Stomach (tissue), 9 donors: ENCODE results near the gene SDR42E2. TPM values are rescaled to one million over a fixed set of nuclear protein-coding genes. Genes with fewer than 3 reads are reported as not detected.

ENCODE experiments used
- DNase-seq, 2 donors: peaks; one replicate each; pipeline versions ENCODE4 v3.0.0 to v3.0.0-alpha.2; 2013 to 2019
- H3K27ac ChIP-seq, 5 donors: fragments of 200-600 bp in 4 of 5; sonication (generic) in 4 of 5; one replicate each; pipeline ENCODE4 v1.5.1; 2013 to 2019; ENCODE audit warnings: mild to moderate bottlenecking in 1 of 5, moderate library complexity in 1 of 5
- H3K27me3 ChIP-seq, 3 donors: fragments of 200-600 bp; sonication (generic); one replicate each; pipeline ENCODE4 v1.5.1; 2017 to 2019; ENCODE audit warnings: mixed run types in 1 of 3
- H3K36me3 ChIP-seq, 4 donors: fragments of 200-600 bp; sonication (generic); 1 replicate in 3 of 4; 2 replicates in 1 of 4; pipeline ENCODE4 v1.5.1; 2016 to 2019
- H3K4me1 ChIP-seq, 4 donors: fragments of 200-600 bp; sonication (generic); one replicate each; pipeline ENCODE4 v1.5.1; 2016 to 2019
- H3K4me3 ChIP-seq, 4 donors: fragments of 200-600 bp; sonication (generic) in 3 of 4; one replicate each; pipeline ENCODE4 v1.5.1; 2016 to 2019; ENCODE audit warnings: mild to moderate bottlenecking in 1 of 4
- H3K9me3 ChIP-seq, 4 donors: fragments of 200-600 bp; sonication (generic); one replicate each; pipeline ENCODE4 v1.5.1; 2016 to 2019
- CTCF ChIP-seq, 7 experiments: fragments of 450-650 bp in 4 of 7; fragments of 200-600 bp in 3 of 7; sonication (generic) in 3 of 7; IDR thresholded peaks; one replicate each; pipeline ENCODE4 v1.5.1; 2016 to 2019; ENCODE audit warnings: antibody characterized with exemption in 7 of 7, control low read depth in 2 of 7, mild to moderate bottlenecking in 1 of 7
- EP300 ChIP-seq: sonication (generic); formaldehyde crosslinking; IDR thresholded peaks from one replicate; pipeline ENCODE4 v1.6.1; 2017; ENCODE audit warnings: antibody characterized with exemption
- POLR2A ChIP-seq, 4 donors: fragments of 450-650 bp; IDR thresholded peaks; one replicate each; pipeline ENCODE4 v1.6.1; 2016; ENCODE audit warnings: antibody characterized with exemption in 4 of 4, control low read depth in 2 of 4, mild to moderate bottlenecking in 1 of 4, moderate library complexity in 1 of 4
- POLR2AphosphoS5 ChIP-seq, 3 donors: sonication (generic); formaldehyde crosslinking; IDR thresholded peaks; one replicate each; pipeline ENCODE4 v1.6.1; 2016; ENCODE audit warnings: antibody characterized with exemption in 3 of 3
- WGBS, 5 donors: extraction: QIAGEN DNeasy Blood & Tissue Kit in 3 of 5; methylation state at CpG; one replicate each; pipeline versions ENCODE4 v1.1.5 to v1.1.7; 2013 to 2018; 5-methylcytosine and 5-hydroxymethylcytosine counted together
- intact Hi-C: fragments of 100-400 bp; cut with DNase I; formaldehyde crosslinking; loops from one replicate; pipeline ENCODE4 v1.15.1; 2023; ENCODE audit warnings: low total_unique reads
- polyA plus RNA-seq, 3 donors: library from polyadenylated mRNA; stranded (reverse); fragments of 200-250 nt; gene quantifications; one replicate each; pipeline ENCODE4 v1.2.3, GENCODE V29; 2013
- total RNA-seq, 5 donors: library from RNA; depleted of rRNA; stranded (reverse); fragments of >200 nt; gene quantifications; one replicate each; pipeline versions ENCODE4 v1.1.0 to v1.2.3, GENCODE V29; 2014 to 2016
- donor health status: healthy with polysubstance abuse.
- donor health status: Bipolar disorder and iron deficiency.
- donor health status: healthy.

Gene SDR42E2
- total and polyA plus RNA-seq, 8 donors, result not detected

DNA sequence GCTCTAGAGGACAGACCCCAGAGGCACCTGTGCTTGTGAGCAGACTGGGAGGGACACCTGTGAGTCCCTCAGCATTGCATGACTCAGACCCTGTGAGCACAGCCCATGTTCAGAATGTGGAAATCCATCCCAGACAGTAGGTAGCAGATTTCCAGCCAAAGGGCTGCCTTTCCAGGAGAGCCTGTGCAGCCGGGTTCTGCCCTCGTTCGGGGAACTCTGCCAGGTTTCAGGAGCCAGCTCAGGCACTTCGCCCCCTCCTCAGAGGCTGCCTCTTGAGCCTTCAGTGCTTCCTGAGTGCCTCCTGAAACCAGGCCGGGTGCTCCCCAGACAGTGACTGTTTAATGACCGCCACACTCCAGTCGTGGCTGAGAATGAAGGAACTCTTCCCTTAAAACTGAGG, 23.3 kb upstream of the SDR42E2 start:
- H3K27me3 ChIP-seq, result peaks cover 0 to 3% (median 0%) of the 10 kb centered on the region in 3 donors
- TF ChIP-seq EP300 (no peak), CTCF (IDR thresholded peaks at IDR 0.05) (no peak), POLR2A (IDR thresholded peaks at IDR 0.05) (no peak), POLR2AphosphoS5 (IDR thresholded peaks at IDR 0.05) (no peak)
- no peaks in the 10 kb centered on the region for H3K9me3 ChIP-seq
- no peaks in the 10 kb centered on the region for H3K36me3 ChIP-seq
- no peak overlapping the region for H3K27ac ChIP-seq
- intact Hi-C loops, result no loop called here
- H3K4me3 ChIP-seq, result no peak overlapping the region
- DNase-seq, result no peak
- WGBS, 5 donors, result 58 to 67% (median 62%) methylated on average over 3 to 7 of the region's 7 CpGs
- H3K4me1 ChIP-seq, result no peaks in the 10 kb centered on the region

GRCh38 chr16:22139732-22140131, 22.6 kb upstream of the SDR42E2 start:
- intact Hi-C loops, result no loop called here
- Histone ChIP-seq H3K27ac (no peak overlapping the region), H3K36me3 (no peaks in the 10 kb centered on the region), H3K4me3 (no peak overlapping the region), H3K27me3 (peaks cover 0 to 3% (median 0%) of the 10 kb centered on the region in 3 donors), H3K4me1 (no peaks in the 10 kb centered on the region), H3K9me3 (no peaks in the 10 kb centered on the region)
- WGBS, 5 donors, result 33 to 60% (median 55%) methylated on average over 1 of the region's 1 CpG
- DNase-seq, result no peak
- TF ChIP-seq POLR2A (IDR thresholded peaks at IDR 0.05) (no peak), EP300 (no peak), POLR2AphosphoS5 (IDR thresholded peaks at IDR 0.05) (no peak), CTCF (IDR thresholded peaks at IDR 0.05) (no peak)

GRCh38 chr16:22141767-22142166, 20.5 kb upstream of the SDR42E2 start:
- no peak overlapping the region for H3K4me3 ChIP-seq
- peaks cover 0 to 15% (median 0%) of the 10 kb centered on the region in 3 donors for H3K27me3 ChIP-seq
- TF ChIP-seq EP300, result no peak
- no peak for TF ChIP-seq POLR2AphosphoS5 (IDR thresholded peaks at IDR 0.05)
- no peak for TF ChIP-seq POLR2A (IDR thresholded peaks at IDR 0.05)
- TF ChIP-seq CTCF (IDR thresholded peaks at IDR 0.05), result no peak
- H3K9me3 ChIP-seq, result no peaks in the 10 kb centered on the region
- no peaks in the 10 kb centered on the region for H3K36me3 ChIP-seq
- no peak overlapping the region for H3K27ac ChIP-seq
- WGBS, 5 donors, result 73 to 100% (median 88%) methylated on average over 1 of the region's 1 CpG
- intact Hi-C loops, result no loop called here
- no peak for DNase-seq
- no peaks in the 10 kb centered on the region for H3K4me1 ChIP-seq

DNA sequence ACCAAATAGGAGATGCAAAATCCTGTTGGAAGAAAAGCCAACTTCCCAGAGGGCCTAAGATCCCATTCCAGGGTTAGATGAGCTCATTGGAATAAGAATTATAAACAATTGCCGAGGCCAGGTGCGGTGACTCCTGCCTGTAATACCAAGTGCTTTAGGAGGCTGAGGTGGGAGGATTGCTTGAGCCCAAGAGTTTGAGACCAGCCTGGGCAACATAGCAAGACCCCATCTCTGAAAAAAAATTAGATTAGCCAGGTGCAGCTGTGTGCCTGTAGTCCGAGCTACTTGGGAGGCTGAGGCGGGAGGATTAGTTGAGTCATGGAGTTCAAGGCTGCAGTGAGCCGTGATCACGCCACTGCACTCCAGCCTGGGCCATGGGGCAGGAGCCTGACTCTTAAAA, 17.8 kb upstream of the SDR42E2 start:
- DNase-seq, result no peak
- Histone ChIP-seq H3K36me3 (no peaks in the 10 kb centered on the region), H3K9me3 (no peaks in the 10 kb centered on the region), H3K27me3 (peaks cover 0 to 15% (median 0%) of the 10 kb centered on the region in 3 donors), H3K4me3 (no peak overlapping the region), H3K27ac (no peak overlapping the region), H3K4me1 (no peaks in the 10 kb centered on the region)
- intact Hi-C loops, result no loop called here
- WGBS, 5 donors, result 88 to 95% (median 88%) methylated on average over 6 of the region's 6 CpGs
- TF ChIP-seq CTCF (IDR thresholded peaks at IDR 0.05), result no peak
- no peak for TF ChIP-seq POLR2AphosphoS5 (IDR thresholded peaks at IDR 0.05)
- no peak for TF ChIP-seq EP300
- no peak for TF ChIP-seq POLR2A (IDR thresholded peaks at IDR 0.05)
